Ovary (tissue), 9 donors: ENCODE data around the gene EIF2D. TPM values are rescaled to one million over a fixed set of nuclear protein-coding genes. Genes with fewer than 3 reads are reported as not detected.

Experiments
- DNase-seq, 5 donors: peaks; one replicate each; pipeline ENCODE4 v3.0.0-alpha.2; 2019 to 2020
- H3K27ac ChIP-seq, 2 donors: fragments of 200-600 bp; one replicate each; pipeline versions ENCODE4 v1.5.1 to v1.8.0; 2019 to 2022
- H3K27me3 ChIP-seq: fragments of 200-600 bp; one replicate; pipeline ENCODE4 v1.8.0; 2022
- H3K36me3 ChIP-seq: fragments of 200-600 bp; sonication (generic); one replicate; pipeline ENCODE4 v1.5.1; 2019
- H3K4me1 ChIP-seq: one replicate; pipeline ENCODE4 v1.8.1; 2013; ENCODE audit warnings: mild to moderate bottlenecking, moderate library complexity; ENCODE audit not compliant: insufficient read depth
- H3K4me3 ChIP-seq: fragments of 200-600 bp; sonication (generic); one replicate; pipeline ENCODE4 v1.5.1; 2017
- H3K9me3 ChIP-seq, 2 donors: fragments of 200-600 bp in 1 of 2; sonication (generic) in 1 of 2; one replicate each; pipeline versions ENCODE4 v1.5.1 to v1.8.1; 2013 to 2019; ENCODE audit warnings: mild to moderate bottlenecking in 1 of 2, moderate library complexity in 1 of 2
- EP300 ChIP-seq: sonication (generic); formaldehyde crosslinking; IDR thresholded peaks from one replicate; pipeline ENCODE4 v1.6.1; 2017; ENCODE audit warnings: antibody characterized with exemption
- POLR2A ChIP-seq: fragments of 450-650 bp; IDR thresholded peaks from one replicate; pipeline ENCODE4 v1.6.1; 2017; ENCODE audit warnings: antibody characterized with exemption, mild to moderate bottlenecking, moderate library complexity
- WGBS, 3 donors: extraction: QIAGEN DNeasy Blood & Tissue Kit in 1 of 3; methylation state at CpG; one replicate each; pipeline versions ENCODE4 v1.1.5 to v1.1.7; 2013 to 2017; 5-methylcytosine and 5-hydroxymethylcytosine counted together
- intact Hi-C, 4 donors: fragments of 100-400 bp; cut with DNase I; formaldehyde crosslinking; loops; one replicate each; pipeline versions ENCODE4 v1.11.0 to v1.15.1; 2022 to 2023
- polyA plus RNA-seq, 2 donors: library from polyadenylated mRNA; stranded (reverse); fragments of 200-250 nt in 1 of 2; fragments of 350-450 nt in 1 of 2; fragmentation: Illumina TruSeq in 1 of 2; extraction: RNeasy Lipid Tissue Mini Kit (QIAGEN cat#74804) in 1 of 2; gene quantifications; one replicate each; pipeline ENCODE4 v1.2.3, GENCODE V29; 2013 to 2014
- total RNA-seq, 7 donors: library from RNA; depleted of rRNA in 2 of 7; stranded (reverse); fragments of >200 nt in 2 of 7; fragmentation: NEBNext Ultra II Directional in 3 of 7; extraction: Animal tissue kit (Norgen Biotek cat#: 25700) in 3 of 7; gene quantifications; one replicate each; pipeline versions ENCODE4 v1.1.0 to v1.2.4, GENCODE V29; 2016 to 2023
- TF ChIP-seq, protein P1 (sequence below), 3 donors: fragments of 450-650 bp in 2 of 3; fragments of 200-600 bp in 1 of 3; IDR thresholded peaks; one replicate each; pipeline versions ENCODE4 v1.5.1 to v1.8.0; 2016 to 2022; ENCODE audit warnings: antibody characterized with exemption in 3 of 3, mild to moderate bottlenecking in 1 of 3
- donor health status: DM: no; HTN: no; CAD: no; lungs with moderate emphysema.
- donor health status: DM: no; HTN: no; CAD: no.
- donor health status: Bipolar disorder and iron deficiency.
- donor health status: DM: yes; HTN: yes; CAD: no.
- donor health status: DM: no; HTN: no; CAD: no.
- donor health status: DM: yes; HTN: yes; CAD: no.

EIF2D gene
- total and polyA plus RNA-seq, 9 donors: 46.4 to 90.0 (median 61.0) TPM

DNA sequence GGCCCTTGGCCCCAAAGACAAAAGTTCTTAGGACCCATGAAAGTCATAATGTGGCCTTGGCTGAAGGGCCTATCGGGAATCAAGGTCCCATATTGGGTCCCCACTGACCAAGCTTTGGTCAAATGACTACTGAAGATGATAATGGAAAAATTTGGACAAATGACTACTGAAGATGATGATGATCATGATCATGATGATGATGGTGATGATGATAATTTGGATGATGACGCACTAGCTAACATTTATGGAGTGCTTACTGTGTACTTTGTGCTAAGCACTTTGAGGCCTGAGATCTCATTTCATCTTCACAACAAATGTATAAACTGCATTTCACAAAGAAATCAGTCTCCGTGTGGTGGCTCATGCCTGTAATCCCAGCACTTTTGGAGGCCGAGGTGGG, 39.4 kb downstream of the EIF2D start:
- Histone ChIP-seq H3K27me3 (no peaks in the 10 kb centered on the region), H3K36me3 (no peaks in the 10 kb centered on the region), H3K27ac (no peak overlapping the region), H3K4me3 (no peak overlapping the region), H3K4me1 (no peaks in the 10 kb centered on the region), H3K9me3 (no peaks in the 10 kb centered on the region)
- 94 to 97% (median 95%) methylated on average over 4 of the region's 4 CpGs for WGBS, 3 donors
- intact Hi-C loops: no loop called here
- TF ChIP-seq, protein P1, sequence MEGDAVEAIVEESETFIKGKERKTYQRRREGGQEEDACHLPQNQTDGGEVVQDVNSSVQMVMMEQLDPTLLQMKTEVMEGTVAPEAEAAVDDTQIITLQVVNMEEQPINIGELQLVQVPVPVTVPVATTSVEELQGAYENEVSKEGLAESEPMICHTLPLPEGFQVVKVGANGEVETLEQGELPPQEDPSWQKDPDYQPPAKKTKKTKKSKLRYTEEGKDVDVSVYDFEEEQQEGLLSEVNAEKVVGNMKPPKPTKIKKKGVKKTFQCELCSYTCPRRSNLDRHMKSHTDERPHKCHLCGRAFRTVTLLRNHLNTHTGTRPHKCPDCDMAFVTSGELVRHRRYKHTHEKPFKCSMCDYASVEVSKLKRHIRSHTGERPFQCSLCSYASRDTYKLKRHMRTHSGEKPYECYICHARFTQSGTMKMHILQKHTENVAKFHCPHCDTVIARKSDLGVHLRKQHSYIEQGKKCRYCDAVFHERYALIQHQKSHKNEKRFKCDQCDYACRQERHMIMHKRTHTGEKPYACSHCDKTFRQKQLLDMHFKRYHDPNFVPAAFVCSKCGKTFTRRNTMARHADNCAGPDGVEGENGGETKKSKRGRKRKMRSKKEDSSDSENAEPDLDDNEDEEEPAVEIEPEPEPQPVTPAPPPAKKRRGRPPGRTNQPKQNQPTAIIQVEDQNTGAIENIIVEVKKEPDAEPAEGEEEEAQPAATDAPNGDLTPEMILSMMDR (IDR thresholded peaks at IDR 0.05): no peak
- TF ChIP-seq EP300 (no peak), POLR2A (no peak)
- DNase-seq: no peak

DNA sequence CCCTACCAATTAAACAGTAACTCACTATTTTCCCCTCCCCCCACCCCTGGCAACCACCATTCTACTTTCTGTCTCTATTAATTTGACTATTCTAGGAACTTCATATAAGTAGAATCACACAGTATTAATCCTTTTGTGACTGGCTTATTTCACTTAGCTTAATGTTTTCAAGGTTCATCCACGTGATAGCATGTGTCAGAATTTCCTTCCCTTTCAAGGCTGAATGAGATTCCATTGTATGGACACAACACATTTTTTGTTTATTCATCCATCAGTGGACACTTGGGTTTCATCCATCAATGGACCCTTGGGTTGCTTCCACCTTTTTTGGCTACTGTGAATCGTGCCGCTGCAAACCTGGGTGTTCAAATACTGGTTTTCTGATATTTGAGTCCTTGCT, 41.7 kb downstream of the EIF2D start:
- Histone ChIP-seq H3K27me3 (no peaks in the 10 kb centered on the region), H3K36me3 (no peaks in the 10 kb centered on the region), H3K4me1 (no peaks in the 10 kb centered on the region), H3K27ac (no peak overlapping the region), H3K9me3 (no peaks in the 10 kb centered on the region), H3K4me3 (no peak overlapping the region)
- 81 to 85% (median 84%) methylated on average over 3 of the region's 3 CpGs for WGBS, 3 donors
- intact Hi-C loops: no loop called here
- TF ChIP-seq POLR2A: no peak
- TF ChIP-seq, protein P1 (IDR thresholded peaks at IDR 0.05): no peak
- no peak for TF ChIP-seq EP300
- DNase-seq: no peak

DNA sequence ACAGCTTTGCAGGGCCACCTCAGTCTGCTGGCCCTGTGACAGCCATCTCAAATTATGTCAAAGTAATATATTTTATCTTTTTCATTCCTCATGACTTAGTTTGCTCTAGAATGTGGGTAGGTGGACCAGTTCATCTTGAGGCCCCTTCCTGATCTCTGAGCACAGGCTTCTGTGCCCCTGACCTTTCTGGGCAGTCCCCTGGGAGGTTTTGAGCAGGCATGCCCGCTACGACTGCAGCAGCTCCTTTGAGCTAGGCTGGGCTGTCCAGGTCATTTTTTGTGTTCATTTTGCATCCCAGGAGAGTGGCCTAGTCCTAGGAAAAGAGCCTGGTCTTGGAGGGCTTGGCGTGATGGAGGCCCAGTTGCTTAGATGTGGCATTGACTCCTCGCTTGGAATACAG, 42.7 kb downstream of the EIF2D start:
- WGBS, 3 donors: 92 to 96% (median 95%) methylated on average over 4 of the region's 4 CpGs
- TF ChIP-seq EP300 (no peak), POLR2A (no peak)
- TF ChIP-seq, protein P1 (IDR thresholded peaks at IDR 0.05): no peak
- DNase-seq: no peak
- H3K27me3 ChIP-seq: no peaks in the 10 kb centered on the region
- intact Hi-C loops: no loop called here
- H3K4me3 ChIP-seq: no peak overlapping the region
- no peaks in the 10 kb centered on the region for H3K36me3 ChIP-seq
- no peaks in the 10 kb centered on the region for H3K4me1 ChIP-seq
- no peak overlapping the region for H3K27ac ChIP-seq
- H3K9me3 ChIP-seq: no peaks in the 10 kb centered on the region

DNA sequence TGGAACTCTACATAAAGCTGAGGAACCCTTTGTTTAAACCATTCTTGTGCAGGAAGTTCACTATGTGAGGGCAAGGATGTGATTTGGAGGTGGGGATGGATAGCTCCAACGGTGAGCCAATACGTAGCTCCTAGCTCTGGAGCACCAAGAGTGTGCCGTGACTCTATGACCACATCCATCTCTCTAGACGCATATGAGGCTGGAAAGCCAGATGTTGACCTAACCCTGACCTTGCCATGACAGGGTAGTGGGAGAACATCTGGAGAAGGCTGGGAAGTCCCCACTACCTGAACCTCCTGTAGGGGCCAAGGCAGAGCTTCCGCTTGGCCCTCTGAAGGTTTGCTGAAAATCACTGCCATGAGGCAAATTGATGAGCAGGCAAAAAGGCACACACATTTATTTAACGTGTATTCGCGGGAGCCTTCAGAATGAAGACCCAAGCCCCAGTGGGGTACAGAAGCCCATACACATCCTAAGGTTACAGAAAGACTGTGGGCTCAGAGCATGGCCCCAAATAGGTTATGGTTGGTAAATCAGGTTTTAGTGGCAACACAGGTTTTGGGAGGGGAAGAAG, 43.4 kb downstream of the EIF2D start:
- H3K36me3 ChIP-seq: no peaks in the 10 kb centered on the region
- intact Hi-C loops: no loop called here
- H3K4me3 ChIP-seq: no peak overlapping the region
- 82 to 89% (median 85%) methylated on average over 8 of the region's 8 CpGs for WGBS, 3 donors
- no peaks in the 10 kb centered on the region for H3K27me3 ChIP-seq
- TF ChIP-seq POLR2A (no peak), EP300 (no peak)
- TF ChIP-seq, protein P1 (IDR thresholded peaks at IDR 0.05): no peak
- H3K27ac ChIP-seq: no peak overlapping the region
- no peaks in the 10 kb centered on the region for H3K4me1 ChIP-seq
- H3K9me3 ChIP-seq: no peaks in the 10 kb centered on the region
- no peak for DNase-seq
